GM18873 (cell line): ENCODE measurements around the gene DOCK7.
A peak's percentile ranks its signal among the peaks of the same experiment; 100 is the strongest.
"Not testable (repeated sequence)": the region's sequence is repeated elsewhere in the genome, so short reads cannot be mapped to it uniquely, and the experiment has no call there.

ENCODE experiments used
- ATAC-seq: cut with Tn5 transposase; IDR thresholded peaks from one replicate; pipeline ENCODE4 v1.9.1; 2021; ENCODE audit warnings: mild to moderate bottlenecking, moderate library complexity, moderate number of reproducible peaks; ENCODE audit not compliant: unreplicated experiment, low FRiP score

Gene DOCK7

GRCh38 chr1:62706985-62707743, 19.0 kb upstream of the DOCK7 start:
- no peak for ATAC-seq

- ATAC-seq: not testable (repeated sequence)
Measured at GRCh38 chr1:62698161-62698560, 10.0 kb upstream of the DOCK7 start.

DNA sequence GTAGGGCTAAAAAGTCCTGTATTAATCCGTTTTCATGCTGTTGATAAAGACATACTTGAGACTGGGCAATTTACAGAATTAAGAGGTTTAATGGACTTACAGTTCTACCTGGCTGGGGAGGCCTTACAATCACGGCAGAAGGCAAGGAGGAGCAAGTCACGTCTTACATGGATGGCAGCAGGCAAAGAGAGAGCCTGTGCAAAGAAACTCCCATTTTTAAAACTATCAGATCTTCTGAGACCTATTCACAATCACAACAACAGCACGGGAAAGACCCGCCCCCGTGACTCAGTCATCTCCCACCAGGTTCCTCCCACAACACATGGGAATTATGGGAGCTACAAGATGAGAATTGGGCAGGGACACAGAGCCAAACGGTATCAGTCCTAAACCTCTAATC, 6.3 kb upstream of the DOCK7 start:
- ATAC-seq: not testable (repeated sequence)

DNA sequence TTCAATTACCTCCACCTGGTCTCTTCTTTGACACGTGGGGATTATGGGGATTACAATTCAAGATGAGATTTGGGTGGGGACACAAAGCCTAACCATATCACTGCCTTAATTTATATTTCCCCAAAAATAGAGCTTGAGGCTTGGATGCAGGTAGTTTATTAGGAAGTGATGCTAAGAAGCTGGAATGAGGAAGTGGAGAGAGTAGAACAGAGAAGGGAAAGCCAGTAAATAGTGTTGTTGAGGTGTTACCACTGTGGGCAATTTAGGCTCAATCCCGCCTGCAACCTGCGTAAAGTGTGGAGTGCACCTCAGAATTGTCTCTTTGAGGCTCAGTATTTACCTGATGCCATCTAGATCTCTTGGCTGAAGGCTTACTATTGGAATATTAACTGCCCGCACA, 4.9 kb upstream of the DOCK7 start:
- no peak for ATAC-seq

DNA sequence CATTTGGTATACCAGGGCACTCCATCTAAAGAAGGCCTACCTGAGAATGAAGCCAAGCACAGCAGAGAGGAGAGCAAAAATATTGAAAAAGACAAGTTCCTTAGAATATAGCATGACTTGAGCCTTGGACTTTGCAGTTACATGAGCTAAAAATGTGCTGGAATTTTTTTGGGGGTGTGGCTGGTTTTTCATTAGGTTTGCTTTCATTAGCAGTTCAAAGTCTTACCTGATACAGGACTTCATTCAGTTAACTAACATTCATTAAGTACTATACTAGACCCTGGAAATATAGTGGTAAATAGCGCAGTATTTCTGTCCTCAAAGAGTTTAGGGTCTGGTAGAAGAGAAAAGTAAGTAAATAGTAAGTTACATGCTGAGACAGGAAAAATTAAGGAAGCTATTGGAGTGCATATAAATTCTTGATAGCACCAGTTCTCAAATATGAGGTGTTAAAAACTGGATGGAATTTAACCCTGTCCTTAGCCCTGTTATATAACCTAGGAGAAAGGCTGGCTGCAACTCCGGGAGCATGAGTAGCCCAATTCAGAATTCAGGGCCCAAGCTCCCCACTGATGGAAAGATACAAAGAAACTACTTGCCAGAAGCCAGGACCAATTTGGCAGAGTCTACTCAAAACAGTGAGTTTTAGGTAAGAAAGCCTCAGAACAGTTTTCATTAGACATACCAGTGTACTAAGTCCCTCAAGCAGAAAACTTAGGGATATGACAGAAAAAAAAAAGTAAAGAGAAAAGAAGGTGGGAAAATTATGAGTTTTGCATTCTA, 3.1 kb upstream of the DOCK7 start:
- no peak for ATAC-seq

- ATAC-seq: no peak
Measured at GRCh38 chr1:62689524-62689923, 1.3 kb upstream of the DOCK7 start.

- peak; percentile 14 for ATAC-seq
Measured at GRCh38 chr1:62688687-62689085, 500 bp upstream of the DOCK7 start.

- ATAC-seq: no peak
Measured at GRCh38 chr1:62687421-62687902, 724 bp downstream of the DOCK7 start.

- no peak for ATAC-seq
Measured at GRCh38 chr1:62686822-62687221, 1.4 kb downstream of the DOCK7 start.

GRCh38 chr1:62685431-62685859, 2.7 kb downstream of the DOCK7 start:
- no peak for ATAC-seq

GRCh38 chr1:62682531-62682930, 5.7 kb downstream of the DOCK7 start:
- ATAC-seq: no peak

- ATAC-seq: not testable (repeated sequence)
Measured at GRCh38 chr1:62680992-62681391, 7.2 kb downstream of the DOCK7 start.

GRCh38 chr1:62677822-62678221, 10.4 kb downstream of the DOCK7 start:
- not testable (repeated sequence) for ATAC-seq

GRCh38 chr1:62676611-62677356, 11.4 kb downstream of the DOCK7 start:
- no peak for ATAC-seq

- no peak for ATAC-seq
Measured at GRCh38 chr1:62673629-62674028, 14.6 kb downstream of the DOCK7 start.

- ATAC-seq: no peak
Measured at GRCh38 chr1:62672029-62672428, 16.2 kb downstream of the DOCK7 start.

DNA sequence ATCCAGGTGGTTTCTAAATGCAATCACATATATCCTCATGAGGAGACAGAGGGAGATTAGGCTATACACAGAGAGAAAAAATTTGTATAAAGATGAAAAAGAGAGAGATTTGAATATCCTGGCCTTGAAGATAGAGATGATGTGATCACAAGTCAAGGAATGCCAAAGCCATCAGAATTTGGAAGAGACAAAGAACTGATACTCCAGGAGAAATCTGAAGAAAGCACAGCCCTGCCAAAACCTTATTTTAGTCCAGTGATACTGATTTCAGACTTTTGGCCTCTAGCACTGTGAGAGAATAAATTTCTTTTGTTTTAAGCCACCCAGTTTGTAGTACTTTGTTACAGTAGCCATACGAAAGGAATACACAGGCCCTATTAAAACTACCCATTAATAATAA, 33.4 kb downstream of the DOCK7 start:
- ATAC-seq: no peak

GRCh38 chr1:62652387-62652786, 35.8 kb downstream of the DOCK7 start:
- no peak for ATAC-seq

GRCh38 chr1:62643283-62643682, 44.9 kb downstream of the DOCK7 start:
- ATAC-seq: no peak

DNA sequence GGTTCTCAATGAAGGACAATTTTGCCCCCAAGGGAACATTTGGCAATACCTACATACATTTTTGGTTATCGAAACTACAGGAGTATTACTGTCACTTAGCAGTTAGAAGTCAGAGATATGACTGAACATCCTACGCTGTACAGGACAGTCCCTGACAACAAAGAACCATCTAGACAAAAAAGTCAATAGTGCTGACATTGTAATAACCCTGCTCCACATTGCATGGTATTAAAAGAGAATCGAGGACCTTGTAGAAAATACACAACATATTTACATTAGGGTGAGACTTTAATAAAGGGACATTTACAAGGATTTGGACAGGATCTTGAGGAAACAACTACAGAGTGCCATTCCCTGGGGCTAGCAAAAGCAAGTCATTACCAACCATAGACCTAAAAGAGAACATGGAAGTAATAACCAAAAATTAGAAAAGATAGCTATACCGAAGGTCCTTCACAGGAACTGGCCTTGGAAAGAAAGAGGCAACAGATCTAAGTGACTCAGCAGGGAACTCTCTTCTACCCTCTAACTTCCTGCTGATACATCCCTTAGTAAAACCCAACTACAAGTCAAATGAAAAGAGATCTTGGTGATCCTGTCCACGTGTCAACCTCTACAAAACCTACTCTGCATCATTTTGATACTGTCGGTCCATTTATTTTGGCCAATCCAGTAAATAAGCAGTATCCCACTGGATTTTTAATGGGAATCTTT, 50.6 kb downstream of the DOCK7 start:
- no peak for ATAC-seq
